HCT116 (cell line): ENCODE measurements around the gene RAD9A. TPM values are rescaled to one million over a fixed set of nuclear protein-coding genes. Genes with fewer than 3 reads are reported as not detected.

Experiments
- ATAC-seq: fragments of 200-7000 bp; cut with Tn5 transposase; 2 replicates; pipeline ENCODE4 v1.9.1; 2020; ENCODE audit warnings: mild to moderate bottlenecking, moderate library complexity
- BruUV-seq: library from RNA; stranded (reverse); fragments of 400-500 nt; replicated peaks from 2 replicates; lab custom pipeline; 2021; lab: Mats Ljungman, UMichigan
- CTCF ChIA-PET: fragments of 300-600 bp; sonication (Branson Sonifier 250); formaldehyde crosslinking; loops from one replicate; lab custom pipeline; 2021; ENCODE audit warnings: antibody characterized with exemption; lab: Charles Lee
- POLR2A ChIA-PET: fragments of 300-600, 350-600 bp; sonication (Branson Sonifier 250); formaldehyde crosslinking; loops from one replicate; lab custom pipeline; 2021; ENCODE audit warnings: antibody characterized with exemption; lab: Charles Lee
- RAD21 ChIA-PET, 2 experiments: fragments of 300-600 bp; sonication (Branson Sonifier 250); formaldehyde crosslinking; loops; one replicate each; lab custom pipeline; 2023; ENCODE audit warnings: low total read pairs in 2 of 2; ENCODE audit not compliant: uncharacterized antibody in 2 of 2, unreplicated experiment in 2 of 2, low non-redundant PET in 1 of 2; lab: Charles Lee
- DNase-seq: peaks from one replicate; pipeline ENCODE4 v3.0.0-alpha.2; 2010; ENCODE audit warnings: low read depth, low spot score
- H2AFZ ChIP-seq: fragments of 200-600 bp; shearing (Covaris generic), sonication (generic); 2 replicates; pipeline ENCODE4 v1.6.1; 2017; ENCODE audit warnings: low read depth, mixed run types, mixed read lengths, antibody characterized with exemption, low read length; ENCODE audit not compliant: poor library complexity, severe bottlenecking
- H3K27ac ChIP-seq: 2 replicates; pipeline ENCODE4 v1.5.1; 2012; ENCODE audit warnings: low read depth, low read length
- H3K27me3 ChIP-seq: fragments of 200-600 bp; sonication (generic); 2 replicates; pipeline ENCODE4 v1.6.1; 2016; ENCODE audit warnings: mixed run types, low read length, mixed read lengths; ENCODE audit not compliant: insufficient read depth
- H3K36me3 ChIP-seq, 2 experiments: fragments of 200-500 bp in 1 of 2; fragments of 200-600 bp in 1 of 2; sonication (Bioruptor generic) in 1 of 2; sonication (generic) in 1 of 2; 2 replicates each; pipeline versions ENCODE4 v1.5.1 to v1.6.1; 2014 to 2016; ENCODE audit warnings: low read length in 2 of 2, inconsistent platforms in 1 of 2, mixed read lengths in 1 of 2, mixed run types in 1 of 2; ENCODE audit not compliant: insufficient read depth in 2 of 2, control insufficient read depth in 1 of 2
- H3K4me1 ChIP-seq, 2 experiments: fragments of 200-600 bp in 1 of 2; sonication (generic) in 1 of 2; 2 replicates each; pipeline versions ENCODE4 v1.5.1 to v1.6.1; 2012 to 2017; ENCODE audit warnings: low read length in 2 of 2, inconsistent platforms in 1 of 2, mild to moderate bottlenecking in 1 of 2, mixed read lengths in 1 of 2, mixed run types in 1 of 2, moderate library complexity in 1 of 2; ENCODE audit not compliant: insufficient read depth in 2 of 2, control insufficient read depth in 1 of 2
- H3K4me2 ChIP-seq: fragments of 200-600 bp; sonication (generic); 2 replicates; pipeline ENCODE4 v1.6.1; 2017; ENCODE audit warnings: mixed run types, low read length, mixed read lengths
- H3K4me3 ChIP-seq, 2 experiments: fragments of 200-600 bp in 1 of 2; sonication (generic) in 1 of 2; replicated peaks in 1 of 2; 2 replicates each; pipeline ENCODE4 v1.5.1; 2011 to 2016; ENCODE audit warnings: low read length in 2 of 2, control low read depth in 1 of 2, low read depth in 1 of 2, mild to moderate bottlenecking in 1 of 2, mixed read lengths in 1 of 2, mixed run types in 1 of 2
- H3K79me2 ChIP-seq: fragments of 200-600 bp; sonication (generic); 2 replicates; pipeline ENCODE4 v1.6.1; 2017; ENCODE audit warnings: mild to moderate bottlenecking, mixed run types, low read length, moderate library complexity, mixed read lengths; ENCODE audit not compliant: insufficient read depth
- H3K9ac ChIP-seq: fragments of 200-600 bp; sonication (generic); 2 replicates; pipeline ENCODE4 v1.6.1; 2016; ENCODE audit warnings: low read length, mixed read lengths
- H3K9me2 ChIP-seq: fragments of 200-600 bp; sonication (generic), shearing (Covaris generic); 2 replicates; pipeline ENCODE4 v1.6.1; 2017; ENCODE audit warnings: mixed run types, mild to moderate bottlenecking, moderate library complexity; ENCODE audit not compliant: insufficient read depth
- H3K9me3 ChIP-seq, 2 experiments: fragments of 200-500 bp in 1 of 2; fragments of 200-600 bp in 1 of 2; sonication (Bioruptor generic) in 1 of 2; sonication (generic) in 1 of 2; 2 replicates each; pipeline ENCODE4 v1.6.1; 2014 to 2017; ENCODE audit warnings: low read length in 2 of 2, mixed read lengths in 2 of 2, inconsistent platforms in 1 of 2, low read depth in 1 of 2, mild to moderate bottlenecking in 1 of 2, mixed run types in 1 of 2, moderate library complexity in 1 of 2; ENCODE audit not compliant: control insufficient read depth in 1 of 2, insufficient read depth in 1 of 2
- H4K20me1 ChIP-seq: fragments of 200-600 bp; sonication (generic), shearing (Covaris generic); 2 replicates; pipeline ENCODE4 v1.6.1; 2017; ENCODE audit warnings: mixed run types, mild to moderate bottlenecking, moderate library complexity; ENCODE audit not compliant: insufficient read depth
- CBX3 ChIP-seq: IDR thresholded peaks from 2 replicates; pipeline ENCODE4 v1.6.1; 2012; ENCODE audit warnings: low read depth
- CEBPB ChIP-seq: IDR thresholded peaks from 2 replicates; pipeline ENCODE4 v1.6.1; 2012; ENCODE audit warnings: low read depth
- EGR1 ChIP-seq: IDR thresholded peaks from 2 replicates; pipeline ENCODE4 v1.6.1; 2012; ENCODE audit warnings: low read depth
- ELF1 ChIP-seq: IDR thresholded peaks from 2 replicates; pipeline ENCODE4 v1.6.1; 2012; ENCODE audit warnings: low read depth, borderline replicate concordance
- EZH2 ChIP-seq: fragments of 200-600 bp; sonication (generic); IDR thresholded peaks from 2 replicates; pipeline ENCODE4 v1.6.1; 2017; ENCODE audit warnings: antibody characterized with exemption, mixed run types
- FOSL1 ChIP-seq: IDR thresholded peaks from 2 replicates; pipeline ENCODE4 v1.6.1; 2012; ENCODE audit warnings: low read depth
- JUND ChIP-seq: IDR thresholded peaks from 2 replicates; pipeline ENCODE4 v1.6.1; 2012
- POLR2A ChIP-seq: IDR thresholded peaks from 2 replicates; pipeline ENCODE4 v1.7.0; 2011; ENCODE audit warnings: borderline replicate concordance; ENCODE audit not compliant: insufficient read depth, insufficient read length; ENCODE audit errors: extremely low read depth
- POLR2AphosphoS5 ChIP-seq: IDR thresholded peaks from 2 replicates; pipeline ENCODE4 v1.6.1; 2011; ENCODE audit warnings: mild to moderate bottlenecking, low read depth, low read length, moderate library complexity
- REST ChIP-seq: IDR thresholded peaks from 2 replicates; pipeline ENCODE4 v1.6.1; 2012; ENCODE audit warnings: low read depth
- SP1 ChIP-seq: IDR thresholded peaks from 2 replicates; pipeline ENCODE4 v1.6.1; 2012; ENCODE audit warnings: low read depth
- SRF ChIP-seq: IDR thresholded peaks from 2 replicates; pipeline ENCODE4 v1.6.1; 2012; ENCODE audit warnings: low read depth
- TCF7L2 ChIP-seq: IDR thresholded peaks from 2 replicates; pipeline ENCODE4 v1.7.0; 2011; ENCODE audit warnings: borderline replicate concordance, inconsistent platforms; ENCODE audit not compliant: insufficient read depth, insufficient read length; ENCODE audit errors: extremely low read depth
- YY1 ChIP-seq: IDR thresholded peaks from 2 replicates; pipeline ENCODE4 v1.6.1; 2011; ENCODE audit warnings: low read length, low read depth, moderate library complexity, mild to moderate bottlenecking; ENCODE audit not compliant: insufficient replicate concordance; ENCODE audit errors: extremely low read depth
- ZFX ChIP-seq: fragments of 450-650 bp; IDR thresholded peaks from 2 replicates; pipeline ENCODE4 v1.6.1; 2017
- ZNF274 ChIP-seq: fragments of 200-500 bp; sonication (Bioruptor generic); IDR thresholded peaks from 2 replicates; pipeline ENCODE4 v1.6.1; 2014; ENCODE audit warnings: mild to moderate bottlenecking, low read depth, low read length, inconsistent platforms
- intact Hi-C: fragments of 100-400 bp; cut with micrococcal nuclease; formaldehyde crosslinking; loops from 2 replicates; pipeline ENCODE4 v1.10.0; 2022
- total RNA-seq: library from RNA; stranded (reverse); gene quantifications from one replicate; pipeline ENCODE4 v1.2.1, GENCODE V29; 2021; ENCODE audit not compliant: unreplicated experiment
- TF ChIP-seq, protein P1 (sequence below), 3 experiments: fragments of 200-600 bp in 1 of 3; sonication (generic) in 1 of 3; IDR thresholded peaks in 2 of 3; conservative IDR thresholded peaks in 1 of 3; 2 replicates each; pipeline ENCODE4 v1.5.1; 2012 to 2017; ENCODE audit warnings: low read depth in 2 of 3, low read length in 2 of 3, antibody characterized with exemption in 1 of 3, borderline replicate concordance in 1 of 3, control low read depth in 1 of 3, mild to moderate bottlenecking in 1 of 3, mixed read lengths in 1 of 3, mixed run types in 1 of 3, moderate library complexity in 1 of 3; ENCODE audit not compliant: insufficient read depth in 1 of 3
- TF ChIP-seq, protein P2 (sequence below): IDR thresholded peaks from 2 replicates; pipeline ENCODE4 v1.6.1; 2011; ENCODE audit warnings: mild to moderate bottlenecking, low read length, moderate library complexity; ENCODE audit not compliant: insufficient replicate concordance; ENCODE audit errors: extremely low read depth

RAD9A gene
- total RNA-seq, 1 experiment from 2014 or later = 49.8 TPM

GRCh38 chr11:67397536-67397935 lies 5.8 kb downstream of the RAD9A start:
- Histone ChIP-seq H3K4me3 (no peak overlapping the region), H3K9me3 (no peaks in the 10 kb centered on the region), H3K27me3 (no peaks in the 10 kb centered on the region), H3K36me3 (peaks cover 13 to 37% of the 10 kb centered on the region in 2 experiments; a peak in 3 of 4 replicates), H3K27ac (no peak overlapping the region), H2AFZ (no peak overlapping the region), H3K79me2 (peaks cover 28% of the 10 kb centered on the region), H3K9me2 (no peaks in the 10 kb centered on the region), H3K9ac (no peak overlapping the region), H3K4me2 (no peak overlapping the region), H4K20me1 (no peaks in the 10 kb centered on the region), H3K4me1 (peaks cover 12 to 19% of the 10 kb centered on the region in 2 experiments)
- no TSS peak for BruUV-seq
- no peak for TF ChIP-seq ZFX
- TF ChIP-seq POLR2AphosphoS5 = no peak
- TF ChIP-seq, protein P1, sequence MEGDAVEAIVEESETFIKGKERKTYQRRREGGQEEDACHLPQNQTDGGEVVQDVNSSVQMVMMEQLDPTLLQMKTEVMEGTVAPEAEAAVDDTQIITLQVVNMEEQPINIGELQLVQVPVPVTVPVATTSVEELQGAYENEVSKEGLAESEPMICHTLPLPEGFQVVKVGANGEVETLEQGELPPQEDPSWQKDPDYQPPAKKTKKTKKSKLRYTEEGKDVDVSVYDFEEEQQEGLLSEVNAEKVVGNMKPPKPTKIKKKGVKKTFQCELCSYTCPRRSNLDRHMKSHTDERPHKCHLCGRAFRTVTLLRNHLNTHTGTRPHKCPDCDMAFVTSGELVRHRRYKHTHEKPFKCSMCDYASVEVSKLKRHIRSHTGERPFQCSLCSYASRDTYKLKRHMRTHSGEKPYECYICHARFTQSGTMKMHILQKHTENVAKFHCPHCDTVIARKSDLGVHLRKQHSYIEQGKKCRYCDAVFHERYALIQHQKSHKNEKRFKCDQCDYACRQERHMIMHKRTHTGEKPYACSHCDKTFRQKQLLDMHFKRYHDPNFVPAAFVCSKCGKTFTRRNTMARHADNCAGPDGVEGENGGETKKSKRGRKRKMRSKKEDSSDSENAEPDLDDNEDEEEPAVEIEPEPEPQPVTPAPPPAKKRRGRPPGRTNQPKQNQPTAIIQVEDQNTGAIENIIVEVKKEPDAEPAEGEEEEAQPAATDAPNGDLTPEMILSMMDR (IDR thresholded peaks at IDR 0.05 in 2 of 3, conservative IDR thresholded peaks at IDR 0.05 in 1 of 3; ENCODE audit: borderline replicate concordance in 1 of 3, insufficient read depth in 1 of 3, low read depth in 2 of 3, low read length in 2 of 3) = no peak
- no peak for TF ChIP-seq JUND
- no peak for TF ChIP-seq YY1
- no peak for TF ChIP-seq TCF7L2
- no peak for TF ChIP-seq POLR2A
- no peak for TF ChIP-seq EZH2
- TF ChIP-seq CEBPB = no peak
- TF ChIP-seq REST = no peak
- TF ChIP-seq SP1 = no peak
- TF ChIP-seq ZNF274 = no peak
- TF ChIP-seq CBX3 = no peak
- TF ChIP-seq SRF = no peak
- TF ChIP-seq FOSL1 = no peak
- TF ChIP-seq ELF1 = no peak
- TF ChIP-seq, protein P2, sequence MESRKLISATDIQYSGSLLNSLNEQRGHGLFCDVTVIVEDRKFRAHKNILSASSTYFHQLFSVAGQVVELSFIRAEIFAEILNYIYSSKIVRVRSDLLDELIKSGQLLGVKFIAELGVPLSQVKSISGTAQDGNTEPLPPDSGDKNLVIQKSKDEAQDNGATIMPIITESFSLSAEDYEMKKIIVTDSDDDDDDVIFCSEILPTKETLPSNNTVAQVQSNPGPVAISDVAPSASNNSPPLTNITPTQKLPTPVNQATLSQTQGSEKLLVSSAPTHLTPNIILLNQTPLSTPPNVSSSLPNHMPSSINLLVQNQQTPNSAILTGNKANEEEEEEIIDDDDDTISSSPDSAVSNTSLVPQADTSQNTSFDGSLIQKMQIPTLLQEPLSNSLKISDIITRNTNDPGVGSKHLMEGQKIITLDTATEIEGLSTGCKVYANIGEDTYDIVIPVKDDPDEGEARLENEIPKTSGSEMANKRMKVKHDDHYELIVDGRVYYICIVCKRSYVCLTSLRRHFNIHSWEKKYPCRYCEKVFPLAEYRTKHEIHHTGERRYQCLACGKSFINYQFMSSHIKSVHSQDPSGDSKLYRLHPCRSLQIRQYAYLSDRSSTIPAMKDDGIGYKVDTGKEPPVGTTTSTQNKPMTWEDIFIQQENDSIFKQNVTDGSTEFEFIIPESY = no peak
- no peak for TF ChIP-seq EGR1
- intact Hi-C loops = no loop called here
- ChIA-PET RAD21 (no interaction called here), CTCF (no interaction called here), POLR2A (no interaction called here)
- ATAC-seq (no peak), DNase-seq (no peak)
